Large intestine (tissue), 3 donors: ENCODE data around the gene DIS3L2. TPM values are rescaled to one million over a fixed set of nuclear protein-coding genes. Genes with fewer than 3 reads are reported as not detected.

Experiments used
- DNase-seq, 2 donors: peaks; one replicate each; pipeline versions ENCODE4 v3.0.0 to v3.0.0-alpha.2; 2013
- H3K27ac ChIP-seq: one replicate; pipeline ENCODE4 v1.5.1; 2013; ENCODE audit warnings: low read length
- H3K27me3 ChIP-seq: 2 replicates; pipeline ENCODE4 v1.6.1; 2013; ENCODE audit warnings: low read length; ENCODE audit not compliant: control insufficient read depth, insufficient read depth
- H3K36me3 ChIP-seq: 2 replicates; pipeline ENCODE4 v1.6.1; 2013; ENCODE audit warnings: low read length; ENCODE audit not compliant: control insufficient read depth, insufficient read depth
- H3K4me1 ChIP-seq: one replicate; pipeline ENCODE4 v1.6.1; 2013; ENCODE audit warnings: low read length; ENCODE audit not compliant: control insufficient read depth, insufficient read depth
- H3K4me3 ChIP-seq: one replicate; pipeline ENCODE4 v1.5.1; 2013; ENCODE audit warnings: low read length
- H3K9me3 ChIP-seq: one replicate; pipeline ENCODE4 v1.6.1; 2013; ENCODE audit warnings: mild to moderate bottlenecking, low read depth, low read length, moderate library complexity; ENCODE audit not compliant: control insufficient read depth
- WGBS: methylation state at CpG from one replicate; pipeline ENCODE4 v1.1.5; 2013; ENCODE audit warnings: low lambda C conversion rate; ENCODE audit not compliant: insufficient coverage; 5-methylcytosine and 5-hydroxymethylcytosine counted together
- polyA plus RNA-seq: library from polyadenylated mRNA; unstranded; fragments of 120-200 nt; gene quantifications from one replicate; pipeline ENCODE4 v1.2.1, GENCODE V29; 2013

The DIS3L2 gene
- polyA plus RNA-seq, 1 donor, result 23.6 TPM

DNA sequence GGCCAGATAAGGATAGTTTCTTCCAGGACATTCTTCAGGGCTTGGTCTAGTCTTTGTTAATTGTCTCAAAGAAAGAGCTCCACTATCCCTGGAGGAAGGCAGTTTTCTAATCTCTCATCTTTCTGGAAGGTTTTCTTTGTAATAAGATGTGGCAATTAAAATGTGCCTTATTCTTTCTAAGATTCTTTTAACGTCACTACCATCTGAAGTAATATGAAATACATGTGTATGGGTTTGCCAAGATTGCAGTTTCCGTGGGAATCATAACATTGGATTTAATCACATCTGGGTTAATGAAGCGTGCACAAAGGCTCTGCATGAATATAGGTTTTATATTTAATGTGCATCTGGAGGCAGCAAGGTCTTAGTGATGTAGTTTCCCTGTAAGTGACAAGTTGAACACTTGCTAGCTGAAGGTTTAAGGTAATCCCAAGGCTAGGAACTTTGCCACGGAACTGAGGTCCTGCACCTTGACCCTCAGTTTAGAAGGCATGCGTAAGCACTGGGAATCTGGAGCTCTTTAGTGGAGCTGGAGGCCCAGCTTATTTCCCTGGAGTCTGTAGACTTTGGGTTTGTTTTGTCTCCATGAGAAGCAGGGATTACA lies 25.7 kb downstream of the DIS3L2 start:
- peak; percentile 30 to 56 for DNase-seq
- Histone ChIP-seq H3K27ac (no peak overlapping the region), H3K27me3 (no peaks in the 10 kb centered on the region), H3K4me3 (no peak overlapping the region), H3K4me1 (no peaks in the 10 kb centered on the region), H3K36me3 (no peaks in the 10 kb centered on the region), H3K9me3 (no peaks in the 10 kb centered on the region)
- WGBS, result 83% methylated on average over 1 of the region's 5 CpGs

DNA sequence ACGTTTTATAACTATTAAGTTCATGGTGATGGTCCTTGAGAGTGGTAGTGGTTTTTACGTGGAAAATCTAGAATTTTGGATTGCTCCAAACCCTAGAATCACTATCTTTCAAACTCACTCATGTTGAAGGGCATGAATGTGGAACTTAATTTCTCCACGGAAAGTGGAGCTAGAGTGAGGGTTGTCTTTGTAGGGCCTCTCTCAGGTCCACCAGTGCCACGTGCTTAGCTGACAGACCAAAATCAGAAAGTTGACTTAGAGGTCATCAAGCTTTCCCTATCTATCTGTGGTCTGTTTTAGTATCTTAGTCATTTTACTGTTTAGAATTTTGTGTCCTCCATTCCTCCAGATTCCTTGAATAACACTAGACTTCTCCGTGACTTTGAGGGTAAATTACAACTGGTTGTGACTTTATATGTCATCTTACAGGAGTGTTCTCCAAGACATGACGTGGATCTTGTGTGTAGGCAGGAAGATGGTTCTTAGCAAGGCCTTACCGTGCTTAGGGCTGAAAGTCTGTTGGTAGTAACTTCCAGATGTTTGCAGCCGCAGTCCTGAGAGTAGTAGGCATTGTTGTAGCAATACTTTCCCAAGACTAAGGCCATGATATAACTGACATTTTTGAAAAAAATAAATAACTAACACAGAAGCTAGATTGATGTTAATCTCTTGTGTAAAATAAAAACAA lies 26.8 kb downstream of the DIS3L2 start:
- H3K36me3 ChIP-seq, result no peaks in the 10 kb centered on the region
- no peaks in the 10 kb centered on the region for H3K27me3 ChIP-seq
- no peak for DNase-seq
- H3K27ac ChIP-seq, result no peak overlapping the region
- 100% methylated on average over 1 of the region's 8 CpGs for WGBS
- no peaks in the 10 kb centered on the region for H3K9me3 ChIP-seq
- no peak overlapping the region for H3K4me3 ChIP-seq
- H3K4me1 ChIP-seq, result no peaks in the 10 kb centered on the region

DNA sequence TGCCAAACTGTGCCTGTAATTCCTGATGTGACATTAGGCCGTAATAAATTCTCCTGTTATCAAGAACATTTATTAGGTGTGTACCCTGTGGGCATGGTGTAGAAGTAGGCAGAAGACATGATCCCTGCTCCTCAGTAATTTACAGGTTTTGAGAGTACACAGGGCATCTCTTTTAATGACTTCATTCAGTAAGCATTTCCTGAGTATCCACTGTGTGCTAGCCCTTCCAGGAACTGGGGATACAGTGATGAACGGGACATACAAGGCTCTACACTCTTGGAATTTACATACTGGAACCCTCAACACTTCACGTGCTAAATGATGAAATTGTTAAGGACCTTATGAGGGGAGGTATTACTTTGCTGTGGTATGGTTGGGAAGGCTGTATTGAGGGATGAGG lies 30.2 kb downstream of the DIS3L2 start:
- no peak for DNase-seq
- no CpG with 5 or more reads among the region's 3 CpGs for WGBS
- no peaks in the 10 kb centered on the region for H3K36me3 ChIP-seq
- H3K27me3 ChIP-seq, result no peaks in the 10 kb centered on the region
- no peaks in the 10 kb centered on the region for H3K9me3 ChIP-seq
- H3K4me3 ChIP-seq, result no peak overlapping the region
- H3K4me1 ChIP-seq, result no peaks in the 10 kb centered on the region
- H3K27ac ChIP-seq, result no peak overlapping the region

DNA sequence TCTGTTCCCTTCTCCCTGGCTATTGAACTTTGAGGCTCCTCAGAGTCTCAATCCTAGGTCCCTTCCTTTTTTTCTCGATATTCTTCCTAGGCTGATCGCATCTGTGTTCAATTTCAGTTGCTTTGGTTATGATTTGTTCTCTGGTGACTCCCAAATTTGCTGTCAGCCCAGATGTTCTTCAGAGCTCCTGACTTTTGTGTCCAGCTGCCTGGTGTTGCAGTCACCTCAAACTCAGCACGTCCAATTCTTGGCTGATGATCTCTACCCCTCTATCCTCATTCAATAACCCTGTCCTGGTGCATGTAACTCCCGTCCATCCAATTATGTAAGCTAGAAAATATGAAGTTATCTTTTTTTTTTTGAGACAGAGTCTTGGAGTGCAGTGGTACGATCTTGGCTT lies 31.4 kb downstream of the DIS3L2 start:
- Histone ChIP-seq H3K27ac (no peak overlapping the region), H3K4me3 (no peak overlapping the region), H3K27me3 (no peaks in the 10 kb centered on the region), H3K36me3 (no peaks in the 10 kb centered on the region), H3K9me3 (no peaks in the 10 kb centered on the region), H3K4me1 (no peaks in the 10 kb centered on the region)
- DNase-seq, result no peak
- WGBS, result 92% methylated on average over 2 of the region's 5 CpGs

DNA sequence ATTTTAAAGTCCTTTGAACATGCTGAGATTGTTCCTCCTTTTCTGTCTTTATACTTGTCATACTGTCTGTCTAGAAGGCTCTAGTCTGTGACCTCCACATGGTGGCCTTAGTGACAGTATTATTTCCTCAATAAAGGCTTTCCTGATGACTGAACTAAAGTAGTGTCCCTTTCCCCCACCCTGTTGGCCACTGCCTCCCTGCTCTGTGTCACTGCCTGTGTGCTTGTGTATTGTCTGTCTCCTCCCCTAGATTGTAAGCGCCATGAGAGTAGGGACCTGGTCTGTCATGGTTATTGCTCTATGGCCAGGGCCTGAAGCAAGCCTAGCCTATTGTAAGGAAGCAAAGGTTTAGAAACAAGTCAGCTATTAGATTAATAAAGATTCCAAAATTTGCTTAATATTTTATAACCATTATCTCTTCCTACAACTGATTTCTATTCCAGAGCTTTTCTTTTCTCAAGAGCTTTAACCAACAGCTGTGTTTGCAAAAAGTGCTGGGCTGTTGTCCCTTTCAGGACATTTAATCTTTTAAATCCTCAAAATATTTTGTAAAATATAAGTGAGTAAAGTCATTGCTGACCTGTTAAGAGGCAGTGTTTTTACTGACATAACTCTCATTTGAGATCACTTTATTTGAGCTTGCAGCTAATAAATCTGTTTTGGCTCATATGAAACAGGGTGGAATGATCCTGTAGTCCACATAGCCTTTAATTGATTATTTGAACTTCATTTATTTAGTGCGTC lies 35.5 kb downstream of the DIS3L2 start:
- DNase-seq, result no peak
- Histone ChIP-seq H3K4me3 (no peak overlapping the region), H3K36me3 (no peaks in the 10 kb centered on the region), H3K4me1 (no peaks in the 10 kb centered on the region), H3K27me3 (no peaks in the 10 kb centered on the region), H3K9me3 (no peaks in the 10 kb centered on the region), H3K27ac (no peak overlapping the region)
- WGBS, result 100% methylated on average over 1 of the region's 2 CpGs

DNA sequence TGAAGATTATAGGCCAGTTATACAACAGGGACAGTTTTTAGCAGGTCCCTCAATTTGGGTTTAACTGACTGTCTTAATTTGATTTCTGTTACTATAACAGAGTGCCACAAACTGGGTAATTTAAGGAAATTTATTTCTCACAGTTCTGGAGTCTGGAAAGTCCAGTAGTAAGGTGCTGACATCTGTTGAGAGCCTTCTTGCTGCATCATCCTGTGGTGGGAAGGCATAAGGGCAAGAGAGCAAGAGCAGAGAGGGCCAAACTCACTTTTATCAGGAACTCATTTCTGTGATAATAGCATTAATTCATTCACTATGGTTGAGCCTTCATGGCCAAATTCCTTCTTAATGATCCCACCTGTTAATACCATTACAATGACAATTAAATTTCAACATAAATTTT lies 36.5 kb downstream of the DIS3L2 start:
- no peaks in the 10 kb centered on the region for H3K36me3 ChIP-seq
- H3K9me3 ChIP-seq, result no peaks in the 10 kb centered on the region
- H3K4me1 ChIP-seq, result no peaks in the 10 kb centered on the region
- no peak for DNase-seq
- no peak overlapping the region for H3K4me3 ChIP-seq
- no peaks in the 10 kb centered on the region for H3K27me3 ChIP-seq
- no peak overlapping the region for H3K27ac ChIP-seq

DNA sequence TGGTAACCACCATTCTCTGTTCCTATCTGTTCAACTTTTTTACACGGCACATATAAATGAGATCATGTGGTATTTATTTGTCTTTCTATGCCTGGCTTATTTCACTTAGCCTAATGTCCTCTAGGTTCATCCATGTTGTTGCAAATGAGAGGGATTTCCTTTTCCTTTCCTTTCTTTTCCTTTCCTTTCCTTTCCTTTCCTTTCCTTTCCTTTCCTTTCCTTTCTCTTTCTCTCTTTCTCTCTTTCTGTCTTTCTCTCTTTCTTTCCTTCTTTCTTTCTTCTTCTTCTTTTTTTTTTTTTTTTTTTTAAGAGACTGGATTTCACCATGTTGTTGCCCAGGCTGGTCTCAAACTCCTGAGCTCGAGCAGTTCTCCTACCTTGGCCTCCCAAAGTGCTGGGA lies 38.9 kb downstream of the DIS3L2 start:
- Histone ChIP-seq H3K9me3 (no peaks in the 10 kb centered on the region), H3K27ac (no peak overlapping the region), H3K27me3 (no peaks in the 10 kb centered on the region), H3K36me3 (no peaks in the 10 kb centered on the region), H3K4me3 (no peak overlapping the region), H3K4me1 (no peaks in the 10 kb centered on the region)
- DNase-seq, result no peak
- 100% methylated on average over 1 of the region's 2 CpGs for WGBS

DNA sequence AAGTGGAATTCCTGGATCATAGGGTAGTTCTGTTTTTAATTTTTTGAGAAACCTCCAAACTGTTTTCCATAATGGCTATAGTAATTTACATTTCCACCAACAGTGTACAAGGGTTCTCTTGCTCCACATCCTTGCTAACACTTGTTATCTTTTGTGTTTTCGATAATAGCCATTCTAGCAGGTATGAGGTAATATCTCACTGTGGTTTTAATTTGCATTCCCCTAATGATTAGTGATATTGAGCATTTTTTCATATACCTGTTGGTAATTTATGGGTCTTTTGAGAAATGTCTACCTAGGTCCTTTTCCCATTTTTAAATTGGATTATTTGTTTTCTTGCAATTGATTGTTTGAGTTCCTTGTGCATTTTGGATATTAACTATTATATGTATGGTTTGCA lies 39.6 kb downstream of the DIS3L2 start:
- no peaks in the 10 kb centered on the region for H3K4me1 ChIP-seq
- no peaks in the 10 kb centered on the region for H3K36me3 ChIP-seq
- H3K27ac ChIP-seq, result no peak overlapping the region
- no peak overlapping the region for H3K4me3 ChIP-seq
- H3K9me3 ChIP-seq, result no peaks in the 10 kb centered on the region
- DNase-seq, result no peak
- 88% methylated on average over 1 of the region's 1 CpG for WGBS
- H3K27me3 ChIP-seq, result no peaks in the 10 kb centered on the region

DNA sequence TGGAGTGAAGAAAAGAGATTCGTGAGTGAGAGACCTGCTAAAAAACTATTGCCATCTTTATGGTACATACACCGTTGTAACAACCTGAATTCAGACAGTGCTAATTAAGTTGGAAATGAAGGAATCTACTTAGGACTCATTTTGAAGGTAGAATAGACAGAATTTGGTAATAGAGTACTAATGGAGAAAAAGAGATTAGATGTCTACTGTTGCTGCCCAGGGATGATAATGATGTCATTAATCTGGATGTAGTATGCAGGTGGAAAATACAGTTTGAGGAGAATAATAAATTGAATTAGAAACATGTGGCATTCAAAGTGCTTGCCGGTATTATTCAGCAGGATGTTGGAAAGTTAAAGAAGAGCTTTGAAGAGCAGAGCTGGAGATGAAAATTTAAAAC lies 44.7 kb downstream of the DIS3L2 start:
- Histone ChIP-seq H3K27ac (no peak overlapping the region), H3K9me3 (no peaks in the 10 kb centered on the region), H3K4me3 (no peak overlapping the region), H3K27me3 (no peaks in the 10 kb centered on the region), H3K4me1 (no peaks in the 10 kb centered on the region), H3K36me3 (no peaks in the 10 kb centered on the region)
- no peak for DNase-seq
- 100% methylated on average over 3 of the region's 3 CpGs for WGBS

DNA sequence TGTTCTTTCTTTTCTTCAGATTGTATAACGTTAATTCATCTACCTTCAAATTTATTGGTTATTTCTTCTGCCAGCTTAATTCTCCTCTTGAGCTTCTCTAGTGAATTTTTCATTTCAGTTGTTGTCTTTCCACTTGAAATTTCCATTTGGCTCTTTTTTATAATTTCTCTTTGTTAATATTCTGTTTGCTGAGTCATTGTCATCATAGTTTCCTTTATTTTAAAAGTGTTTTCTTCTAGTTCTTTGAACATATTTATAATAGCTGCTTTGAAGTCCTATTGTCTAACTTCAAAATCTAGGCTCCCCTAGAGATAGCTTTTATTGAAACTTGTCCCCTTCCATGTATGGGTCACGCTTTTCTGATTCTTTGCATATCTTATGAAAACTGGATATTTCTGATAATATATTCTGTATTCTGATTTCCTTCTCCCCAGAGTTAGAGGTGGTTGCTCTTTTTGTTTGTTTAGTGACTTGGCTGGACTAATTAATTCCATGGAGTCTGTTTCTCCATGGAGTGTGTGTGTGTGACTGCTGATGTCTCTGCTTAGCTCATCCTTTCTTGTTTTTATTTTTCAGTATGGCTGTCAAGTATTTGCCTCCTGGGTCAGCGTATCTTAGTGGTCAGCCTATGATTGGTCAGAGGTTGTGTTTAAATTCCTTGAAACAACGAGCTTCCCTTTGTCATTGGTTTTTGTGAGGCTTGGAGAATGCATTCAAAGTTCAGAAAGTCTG lies 47.6 kb downstream of the DIS3L2 start:
- H3K4me3 ChIP-seq, result no peak overlapping the region
- no peaks in the 10 kb centered on the region for H3K9me3 ChIP-seq
- 100% methylated on average over 2 of the region's 4 CpGs for WGBS
- DNase-seq, result no peak
- H3K4me1 ChIP-seq, result no peaks in the 10 kb centered on the region
- no peaks in the 10 kb centered on the region for H3K36me3 ChIP-seq
- no peak overlapping the region for H3K27ac ChIP-seq
- H3K27me3 ChIP-seq, result no peaks in the 10 kb centered on the region
